T-helper 2 cell treated with Interferon-gamma antibody and Interleukin-4, amounts not matched to agents 100 ng/mL and 5 ng/mL, for 36 hours (primary cell): ENCODE measurements around the gene B3GALT2. TPM values are rescaled to one million over a fixed set of nuclear protein-coding genes. Genes with fewer than 3 reads are reported as not detected.

Source experiments
- intact Hi-C: fragments of 100-400 bp; cut with micrococcal nuclease; formaldehyde crosslinking; loops from one replicate; pipeline ENCODE4 v1.15.1; 2023
- total RNA-seq: library from RNA; stranded (reverse); gene quantifications from 2 replicates; pipeline ENCODE4 v1.2.3, GENCODE V29; 2022

B3GALT2 gene
- total RNA-seq, 1 donor from 2014 or later: 0.50 TPM

GRCh38 chr1:193183019-193183627 lies 3.3 kb downstream of the B3GALT2 start:
- intact Hi-C loops: loop anchor here (1.0 to 5.0 kb wide), 3 partner anchors 156 to 1112 kb away; no protein-coding TSS in a partner anchor

- intact Hi-C loops: loop anchor here (2.0 to 5.0 kb wide), 2 partner anchors 157 to 225 kb away; no protein-coding TSS in a partner anchor
Measured at GRCh38 chr1:193181985-193182384, 4.4 kb downstream of the B3GALT2 start.

DNA sequence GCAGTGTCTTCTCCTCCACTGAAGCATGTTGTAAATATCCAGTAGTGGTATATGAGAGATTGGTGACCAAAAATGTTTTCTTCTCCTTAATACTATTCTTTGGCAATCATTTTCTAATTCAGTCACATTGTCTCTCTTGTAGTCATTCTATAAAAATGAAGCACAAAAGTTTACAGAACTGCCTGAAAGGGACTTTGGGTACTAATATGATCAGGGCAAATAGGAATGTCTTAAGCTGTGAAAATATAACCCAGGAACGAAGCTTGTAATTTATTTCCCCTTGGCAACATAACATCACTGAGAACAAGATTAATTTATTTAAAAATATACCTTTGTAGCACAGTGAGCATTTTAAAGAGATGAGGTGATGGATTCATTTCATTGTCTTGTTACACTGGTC lies 4.9 kb downstream of the B3GALT2 start:
- intact Hi-C loops: loop anchor here (5.0 kb wide), 1 partner anchor 226 kb away; no protein-coding TSS in a partner anchor

GRCh38 chr1:193179094-193179493 lies 7.3 kb downstream of the B3GALT2 start:
- intact Hi-C loops: no loop called here

DNA sequence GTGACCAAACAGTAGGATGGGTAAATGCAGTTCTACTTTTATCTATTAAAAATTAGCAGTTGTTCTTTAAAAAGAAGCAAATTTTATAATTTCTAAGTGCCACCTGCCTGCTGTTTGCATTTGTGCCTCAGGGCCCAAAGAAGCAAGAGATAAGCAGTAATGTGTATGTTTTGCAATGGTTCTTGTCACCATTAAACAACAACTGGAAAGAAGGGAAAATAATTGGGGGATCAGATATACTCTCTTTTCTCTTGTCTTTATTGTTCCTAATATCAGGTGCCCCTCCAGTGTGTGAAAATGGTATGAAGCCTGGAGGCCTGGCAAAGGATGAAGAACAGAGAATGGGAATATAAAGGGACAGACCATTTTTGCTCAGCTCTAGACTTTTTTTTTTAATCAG lies 9.6 kb downstream of the B3GALT2 start:
- intact Hi-C loops: no loop called here

GRCh38 chr1:193176113-193176512 lies 10.3 kb downstream of the B3GALT2 start:
- intact Hi-C loops: no loop called here

- intact Hi-C loops: no loop called here
Measured at GRCh38 chr1:193157360-193157759, 29.1 kb downstream of the B3GALT2 start.

DNA sequence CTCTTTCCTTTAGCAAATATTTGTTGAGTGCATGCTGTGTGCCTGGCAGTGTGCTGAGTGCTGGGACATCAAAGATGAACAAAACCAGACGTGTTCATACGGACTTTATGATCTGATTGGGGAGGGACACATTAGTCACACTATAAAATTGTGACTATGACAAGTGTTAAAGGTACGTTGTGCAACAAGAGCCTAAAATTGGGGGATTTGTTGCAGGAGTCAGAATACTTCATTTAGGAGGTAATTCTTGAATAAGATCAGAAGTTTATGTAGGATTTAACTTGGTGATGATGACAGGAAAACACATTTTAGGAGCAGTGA lies 29.6 kb downstream of the B3GALT2 start:
- intact Hi-C loops: no loop called here

DNA sequence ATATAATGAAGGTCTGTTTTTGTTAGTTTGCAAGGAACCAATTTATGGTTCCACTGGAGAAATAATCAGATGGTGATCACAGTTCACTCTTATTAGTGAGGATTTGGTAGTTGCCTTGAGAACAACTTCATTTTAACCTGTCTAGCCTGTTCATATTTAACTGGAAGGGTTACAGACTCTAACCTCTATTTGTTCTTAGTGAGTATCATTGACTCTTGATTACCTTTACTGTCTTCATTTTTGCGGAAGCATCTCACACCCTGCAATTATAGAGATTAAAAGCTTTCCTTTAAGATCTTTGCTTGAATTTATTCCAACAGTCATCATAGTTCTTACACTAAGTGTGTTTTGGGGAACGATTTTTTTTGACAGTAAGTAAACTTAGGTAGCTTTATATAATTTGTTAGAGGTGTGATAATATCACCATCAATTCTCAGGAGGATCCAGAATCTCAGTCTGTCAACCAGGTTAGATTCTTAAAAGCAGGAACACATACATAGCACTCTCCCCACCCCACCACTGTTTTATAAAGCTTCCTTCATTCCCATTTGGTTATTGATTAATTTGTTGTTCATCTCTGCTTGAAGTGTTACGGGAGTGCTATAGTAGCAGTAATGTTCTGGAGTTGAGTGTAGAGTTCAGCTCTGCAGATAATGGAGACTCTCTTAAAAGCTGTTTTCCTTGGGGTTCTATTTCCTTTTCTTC lies 30.1 kb downstream of the B3GALT2 start:
- intact Hi-C loops: no loop called here

DNA sequence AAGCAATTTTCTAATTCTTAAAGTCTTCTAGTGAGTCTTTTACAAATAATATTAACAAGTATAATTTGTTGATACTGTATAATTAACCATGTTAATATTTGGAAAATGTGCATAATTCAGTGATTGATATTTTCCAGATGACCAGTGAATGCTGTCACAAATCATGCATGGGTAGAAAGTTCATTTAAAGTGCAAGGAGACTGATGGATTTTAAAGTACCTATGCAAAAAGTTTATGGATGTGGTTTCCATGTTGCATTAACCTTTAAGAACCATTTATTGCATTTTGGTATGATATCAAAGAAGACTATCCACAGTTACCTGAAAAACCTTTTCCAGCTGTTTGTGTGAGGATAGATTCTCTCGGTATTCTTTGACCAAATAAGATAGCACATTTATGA lies 41.4 kb downstream of the B3GALT2 start:
- intact Hi-C loops: no loop called here

GRCh38 chr1:193144361-193144938 lies 42.0 kb downstream of the B3GALT2 start:
- intact Hi-C loops: no loop called here

GRCh38 chr1:193143285-193143684 lies 43.1 kb downstream of the B3GALT2 start:
- intact Hi-C loops: loop anchor here (1.0 to 2.0 kb wide), 2 partner anchors 20 to 1152 kb away; partner anchors contain the start of gene CDC73

- intact Hi-C loops: loop anchor here (2.0 kb wide), 1 partner anchor 20 kb away; the partner anchor contains the start of gene CDC73
Measured at GRCh38 chr1:193142409-193142808, 44.0 kb downstream of the B3GALT2 start.

DNA sequence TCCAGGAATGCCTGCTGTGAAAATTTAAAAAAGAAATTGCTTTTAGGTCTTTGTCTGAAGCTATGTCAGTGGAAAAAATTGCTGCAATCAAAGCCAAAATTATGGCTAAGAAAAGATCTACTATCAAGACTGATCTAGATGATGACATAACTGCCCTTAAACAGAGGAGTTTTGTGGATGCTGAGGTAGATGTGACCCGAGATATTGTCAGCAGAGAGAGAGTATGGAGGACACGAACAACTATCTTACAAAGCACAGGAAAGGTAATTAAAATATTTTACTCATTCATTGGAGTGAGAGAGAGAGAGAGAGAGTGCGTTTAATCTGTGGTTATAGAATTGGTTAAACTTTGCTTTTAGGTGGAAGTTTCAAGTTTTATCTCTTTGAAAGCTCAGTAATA lies 44.6 kb downstream of the B3GALT2 start:
- intact Hi-C loops: loop anchor here (2.0 kb wide), 1 partner anchor 19 kb away; the partner anchor contains the start of gene CDC73

DNA sequence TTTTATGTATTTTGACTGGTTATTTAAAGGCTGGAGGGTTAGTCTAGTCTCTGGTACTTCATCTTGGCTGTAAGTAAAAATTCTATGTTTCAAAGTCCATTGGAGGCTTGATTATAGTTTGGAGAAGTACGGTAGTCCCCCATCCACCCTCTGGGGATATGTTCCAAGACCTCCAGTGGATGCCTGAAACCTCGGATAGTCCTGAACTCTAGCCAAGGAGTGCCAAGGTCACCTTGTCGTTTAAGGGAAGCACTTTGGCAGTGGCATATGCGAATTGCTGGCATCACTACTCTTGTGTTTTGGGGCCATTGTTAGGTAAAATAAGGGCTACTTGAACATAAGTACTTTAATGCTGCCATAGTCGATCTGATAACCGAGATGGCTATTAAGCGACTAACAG lies 46.2 kb downstream of the B3GALT2 start:
- intact Hi-C loops: no loop called here

GRCh38 chr1:193131266-193131860 lies 55.0 kb downstream of the B3GALT2 start:
- intact Hi-C loops: no loop called here

Other genes starting within 250 kb of the B3GALT2 start
- 60.1 TPM in 2 replicates for gene UCHL5, start 127.3 kb downstream of the B3GALT2 start, total RNA-seq
- gene RO60, start 127.0 kb downstream of the B3GALT2 start, total RNA-seq: 53.0 and 54.7 TPM in 2 replicates
- 24.3 and 24.4 TPM in 2 replicates for gene GLRX2, start 81.2 kb downstream of the B3GALT2 start, total RNA-seq
- 54.2 TPM in 2 replicates for gene CDC73, start 64.6 kb downstream of the B3GALT2 start, total RNA-seq